T follicular helper cell (primary cell): ENCODE data around the gene GEMIN4.
"Not testable (repeated sequence)": the region's sequence is repeated elsewhere in the genome, so short reads cannot be mapped to it uniquely, and the experiment has no call there.

Experiments used
- DNase-seq: peaks from one replicate; pipeline ENCODE4 v3.0.0-alpha.2; 2020; ENCODE audit warnings: low read depth

The GEMIN4 gene

DNA sequence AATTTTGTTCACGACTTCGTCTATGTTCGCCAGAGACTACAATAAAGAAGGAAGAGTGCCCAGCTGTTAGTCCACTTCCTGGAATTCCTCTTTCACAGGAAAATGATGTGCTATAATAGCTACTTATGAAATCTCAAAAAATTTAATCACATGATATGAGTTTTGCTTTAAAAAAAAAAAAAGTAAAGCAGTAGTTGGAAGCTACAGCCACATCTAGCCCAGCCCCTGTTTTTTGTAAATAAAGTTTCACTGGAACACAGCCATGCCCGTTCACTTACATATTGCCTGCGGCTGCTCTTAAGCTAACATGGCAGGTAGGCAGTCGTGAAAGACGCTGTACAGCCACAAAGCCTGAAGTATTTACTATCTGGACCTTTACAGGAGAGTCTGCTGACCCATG lies 52.7 kb downstream of the GEMIN4 start:
- no peak for DNase-seq

DNA sequence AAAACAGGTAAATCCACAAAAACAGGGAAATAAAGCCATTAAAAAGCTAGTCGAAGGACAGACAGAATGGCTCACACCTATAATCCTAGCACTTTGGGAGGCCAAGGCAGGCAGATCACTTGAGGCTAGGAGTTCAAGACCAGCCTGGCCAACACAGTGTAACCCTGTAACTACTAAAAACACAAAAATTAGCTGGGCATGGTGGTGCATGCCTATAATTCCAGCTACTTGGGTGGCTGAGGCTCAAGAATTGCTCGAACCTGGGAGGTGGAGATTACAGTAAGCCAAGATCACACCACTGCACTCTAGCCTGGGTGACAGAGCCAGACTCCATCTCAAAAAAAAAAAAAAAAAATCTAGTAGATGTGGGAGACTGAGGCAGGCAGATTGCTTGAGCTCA lies 54.0 kb downstream of the GEMIN4 start:
- not testable (repeated sequence) for DNase-seq

DNA sequence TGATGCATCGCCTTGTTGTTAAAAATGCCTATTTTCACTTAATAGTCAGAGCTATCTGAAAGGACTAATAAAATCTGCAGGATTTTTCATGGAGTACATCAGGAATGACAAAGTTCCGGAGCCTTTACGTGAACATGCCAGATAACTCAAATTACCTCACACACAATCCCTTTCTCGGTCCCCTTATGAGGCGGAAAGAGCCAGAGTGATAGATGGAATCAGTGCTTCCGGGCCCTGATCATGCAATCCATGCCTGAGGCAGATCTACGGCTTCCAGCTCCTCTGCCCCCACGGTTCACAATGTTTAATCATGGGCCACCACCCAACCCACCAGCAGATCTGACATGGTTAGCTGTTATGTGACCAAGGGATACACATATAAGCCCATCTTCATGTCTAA lies 54.4 kb downstream of the GEMIN4 start:
- no peak for DNase-seq

DNA sequence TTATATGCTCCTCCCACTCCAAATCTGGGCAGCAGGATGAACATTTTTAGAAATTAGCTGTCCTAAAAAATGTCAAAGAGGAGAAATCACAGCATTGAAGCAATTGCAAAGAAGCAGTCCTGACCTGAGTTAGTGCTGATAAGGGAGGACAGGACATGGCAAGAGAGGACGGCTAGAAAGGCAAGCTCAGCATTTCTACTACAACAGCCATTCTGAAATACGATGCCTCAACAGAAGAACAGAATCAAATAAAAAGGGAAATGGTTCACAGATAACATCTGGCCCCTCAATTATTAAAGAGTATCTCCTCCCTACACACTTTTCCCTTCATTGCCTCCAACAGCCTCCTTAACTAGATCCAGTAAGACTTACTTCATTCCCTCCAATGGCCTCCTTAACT lies 55.7 kb downstream of the GEMIN4 start:
- DNase-seq, result no peak
